ENCODE measurements around the gene EDN2. TPM values are rescaled to one million over a fixed set of nuclear protein-coding genes. Genes with fewer than 3 reads are reported as not detected.

Gene EDN2
- total and polyA plus RNA-seq, 2 donors (not counting 1 experiment from before 2014, with no cell fraction given): not detected

- intact Hi-C loops (cut with micrococcal nuclease): no loop called here
- CTCF ChIA-PET: no interaction called here
- Histone ChIP-seq H3K4me2 (replicated peaks; ENCODE audit: low read depth, low read length, poor library complexity, severe bottlenecking) (no peak overlapping the region), H3K4me1 (ENCODE audit: control insufficient read depth in 2 of 2, insufficient read depth in 2 of 2, low read length in 2 of 2) (no peaks in the 10 kb centered on the region), H3K4me3 (ENCODE audit: control extremely low read depth in 1 of 5, extremely low read depth in 1 of 5, insufficient read depth in 1 of 5, low read depth in 2 of 5, low read length in 4 of 5) (no peak overlapping the region), H3K36me3 (replicated peaks in 1 of 2; ENCODE audit: control extremely low read depth in 1 of 2, control insufficient read depth in 1 of 2, extremely low read depth in 1 of 2, insufficient read depth in 2 of 2, low read length in 1 of 2) (no peaks in the 10 kb centered on the region), H3K9ac (ENCODE audit: low read length) (no peak overlapping the region), H2AFZ (ENCODE audit: insufficient read depth, low read depth, low read length, poor library complexity, severe bottlenecking) (no peak overlapping the region), H3K27me3 (replicated peaks in 1 of 4; ENCODE audit: control extremely low read depth in 1 of 4, control insufficient read depth in 3 of 4, insufficient read depth in 4 of 4, low read length in 3 of 4) (peaks cover 0 to 22% (median 2%) of the 10 kb centered on the region in 4 experiments), H3K9me3 (ENCODE audit: control extremely low read depth in 1 of 3, control insufficient read depth in 2 of 3, insufficient read depth in 1 of 3, low read length in 2 of 3) (no peaks in the 10 kb centered on the region), H3K79me2 (ENCODE audit: control insufficient read depth, insufficient read depth, low read length) (no peaks in the 10 kb centered on the region), H4K20me1 (ENCODE audit: control insufficient read depth, insufficient read depth, low read length, poor library complexity, severe bottlenecking) (no peaks in the 10 kb centered on the region), H3K27ac (ENCODE audit: low read length in 2 of 2) (no peak overlapping the region)
- Mint-ChIP-seq H3K27ac (no peak overlapping the region), H3K9me3 (ENCODE audit: insufficient read depth) (no peaks in the 10 kb centered on the region), H3K4me3 (no peak overlapping the region), H3K27me3 (peaks cover 34% of the 10 kb centered on the region), H3K4me1 (peaks cover 6% of the 10 kb centered on the region)
- WGBS (ENCODE audit: insufficient coverage): 92% methylated on average over 5 of the region's 5 CpGs
- DNase-seq (no peak), ATAC-seq (ENCODE audit: low read depth) (no peak)
- TF ChIP-seq CTCF (IDR thresholded peaks at IDR 0.05) (no peak), EZH2 (IDR thresholded peaks at IDR 0.05; ENCODE audit: borderline replicate concordance, insufficient read depth, low read depth, low read length, poor library complexity, severe bottlenecking) (no peak)
- POLR2A ChIA-PET: no interaction called here
These were observed 5.1 kb upstream of the EDN2 start for GRCh38 chr1:41489561-41489960.

DNA sequence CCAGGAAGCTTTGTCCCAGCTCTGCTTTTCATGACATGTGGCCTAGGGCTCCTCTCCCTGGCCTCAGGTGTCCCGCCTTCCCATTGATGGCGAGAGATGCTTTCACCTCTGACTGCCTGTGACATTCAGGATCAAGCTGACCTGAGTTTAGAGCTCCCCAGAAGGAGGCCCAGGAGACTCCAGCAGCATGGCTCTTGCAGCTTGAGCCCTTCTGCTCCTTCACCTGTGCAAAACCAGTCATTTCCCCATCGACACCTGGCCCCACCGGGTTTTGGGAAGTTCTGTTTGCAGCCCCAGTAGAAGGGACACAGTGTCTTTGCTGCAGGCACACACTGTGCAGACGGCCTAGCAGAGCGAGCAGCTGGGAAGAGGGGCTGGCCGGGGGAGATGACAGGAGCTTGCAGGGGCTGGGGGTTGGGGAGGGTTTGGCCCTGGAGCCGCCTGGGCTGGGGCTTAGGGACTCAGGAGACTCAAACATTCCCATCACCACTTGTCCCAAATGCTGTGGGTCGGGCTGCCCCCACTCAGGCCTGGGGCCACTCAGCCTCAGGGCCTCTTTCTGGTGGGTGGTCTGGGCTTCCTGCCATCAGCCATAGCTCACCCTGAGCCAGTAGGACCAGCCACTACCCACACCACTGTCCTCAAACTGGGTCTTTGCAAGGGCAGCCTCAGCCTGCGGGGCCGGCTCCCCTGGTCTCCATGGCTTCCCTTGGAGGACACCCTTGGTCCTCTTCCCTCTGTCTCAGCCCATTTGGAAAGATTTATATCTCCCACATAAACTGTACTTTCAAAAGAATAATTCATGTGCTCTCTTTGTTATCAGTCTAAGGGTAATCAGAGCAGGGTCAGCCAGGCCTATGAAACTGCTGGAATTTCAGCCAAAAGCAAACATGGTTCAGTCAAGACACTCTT, 3.8 kb upstream of the EDN2 start:
- Histone ChIP-seq H3K79me2 (ENCODE audit: control insufficient read depth, insufficient read depth, low read length) (no peaks in the 10 kb centered on the region), H3K4me1 (ENCODE audit: control insufficient read depth in 2 of 2, insufficient read depth in 2 of 2, low read length in 2 of 2) (no peaks in the 10 kb centered on the region), H3K4me2 (replicated peaks; ENCODE audit: low read depth, low read length, poor library complexity, severe bottlenecking) (no peak overlapping the region), H3K4me3 (ENCODE audit: control extremely low read depth in 1 of 5, extremely low read depth in 1 of 5, insufficient read depth in 1 of 5, low read depth in 2 of 5, low read length in 4 of 5) (no peak overlapping the region), H3K9me3 (ENCODE audit: control extremely low read depth in 1 of 3, control insufficient read depth in 2 of 3, insufficient read depth in 1 of 3, low read length in 2 of 3) (no peaks in the 10 kb centered on the region), H3K27ac (ENCODE audit: low read length in 2 of 2) (no peak overlapping the region), H4K20me1 (ENCODE audit: control insufficient read depth, insufficient read depth, low read length, poor library complexity, severe bottlenecking) (no peaks in the 10 kb centered on the region), H3K27me3 (replicated peaks in 1 of 4; ENCODE audit: control extremely low read depth in 1 of 4, control insufficient read depth in 3 of 4, insufficient read depth in 4 of 4, low read length in 3 of 4) (peaks cover 0 to 23% (median 2%) of the 10 kb centered on the region in 4 experiments), H2AFZ (ENCODE audit: insufficient read depth, low read depth, low read length, poor library complexity, severe bottlenecking) (no peak overlapping the region), H3K36me3 (replicated peaks in 1 of 2; ENCODE audit: control extremely low read depth in 1 of 2, control insufficient read depth in 1 of 2, extremely low read depth in 1 of 2, insufficient read depth in 2 of 2, low read length in 1 of 2) (no peaks in the 10 kb centered on the region), H3K9ac (ENCODE audit: low read length) (no peak overlapping the region)
- H3K4me1 Mint-ChIP-seq: peaks cover 6% of the 10 kb centered on the region
- ATAC-seq (ENCODE audit: low read depth) (no peak), DNase-seq (no peak)
- ChIA-PET CTCF (interaction anchor here (0.6 to 1.0 kb wide), 2 partner anchors 28 to 163 kb away, joined by 3 read pairs; no protein-coding TSS in a partner anchor), POLR2A (interaction anchor here (0.5 kb wide), 1 partner anchor 1690 kb away, joined by 4 read pairs; no protein-coding TSS in a partner anchor)
- H3K27me3 Mint-ChIP-seq: peaks cover 33% of the 10 kb centered on the region
- no peak for TF ChIP-seq CTCF (IDR thresholded peaks at IDR 0.05)
- no peak for TF ChIP-seq EZH2 (IDR thresholded peaks at IDR 0.05; ENCODE audit: borderline replicate concordance, insufficient read depth, low read depth, low read length, poor library complexity, severe bottlenecking)
- intact Hi-C loops (cut with micrococcal nuclease): no loop called here
- H3K9me3 Mint-ChIP-seq (ENCODE audit: insufficient read depth): no peaks in the 10 kb centered on the region
- WGBS (ENCODE audit: insufficient coverage): 91% methylated on average over 7 of the region's 11 CpGs
- no peak overlapping the region for H3K27ac Mint-ChIP-seq
- no peak overlapping the region for H3K4me3 Mint-ChIP-seq

Data from B cell (primary cell).